CD4-positive, CD25-positive, alpha-beta regulatory T cell (primary cell): ENCODE measurements around the gene ISLR. TPM values are rescaled to one million over a fixed set of nuclear protein-coding genes. Genes with fewer than 3 reads are reported as not detected.

Source experiments
- ATAC-seq, 2 donors: fragments of 150-1000 bp; cut with Tn5 transposase; one replicate each; pipeline ENCODE4 v1.10.0; 2021; ENCODE audit warnings: low read depth in 2 of 2, moderate number of reproducible peaks in 2 of 2, moderate library complexity in 1 of 2
- DNase-seq, 3 donors: peaks; one replicate each; pipeline versions ENCODE4 v3.0.0 to v3.0.0-alpha.2; 2012 to 2022; ENCODE audit warnings: mixed read lengths in 1 of 3
- H3K27ac ChIP-seq: one replicate; pipeline ENCODE4 v1.7.0; 2013; ENCODE audit warnings: mild to moderate bottlenecking, low read length; ENCODE audit not compliant: insufficient read depth, poor library complexity, severe bottlenecking
- H3K27me3 ChIP-seq: one replicate; pipeline ENCODE4 v1.7.0; 2013; ENCODE audit warnings: low read length; ENCODE audit not compliant: control insufficient read depth, insufficient read depth
- H3K36me3 ChIP-seq: one replicate; pipeline ENCODE4 v1.7.0; 2013; ENCODE audit warnings: mild to moderate bottlenecking, low read length, moderate library complexity; ENCODE audit not compliant: control insufficient read depth, insufficient read depth
- H3K4me1 ChIP-seq: 2 replicates; pipeline ENCODE4 v1.7.0; 2013; ENCODE audit warnings: mild to moderate bottlenecking, low read length; ENCODE audit not compliant: insufficient read depth, control insufficient read depth, poor library complexity, severe bottlenecking
- H3K4me3 ChIP-seq: one replicate; pipeline ENCODE4 v1.7.0; 2013; ENCODE audit warnings: low read depth, mild to moderate bottlenecking, low read length, moderate library complexity
- H3K9me3 ChIP-seq, 2 experiments: 1 replicate in 1 of 2; 2 replicates in 1 of 2; pipeline ENCODE4 v1.7.0; 2013; ENCODE audit warnings: low read length in 2 of 2, mild to moderate bottlenecking in 1 of 2, moderate library complexity in 1 of 2; ENCODE audit not compliant: control insufficient read depth in 2 of 2
- H3K27ac Mint-ChIP-seq, 3 donors: one replicate each; pipeline ENCODE4 v1.8.0; 2020 to 2022; ENCODE audit warnings: mild to moderate bottlenecking in 3 of 3, mixed read lengths in 3 of 3, moderate library complexity in 2 of 3
- H3K27me3 Mint-ChIP-seq: one replicate; pipeline ENCODE4 v1.8.0; 2022; ENCODE audit warnings: mild to moderate bottlenecking, mixed read lengths
- H3K36me3 Mint-ChIP-seq: one replicate; pipeline ENCODE4 v1.8.0; 2020; ENCODE audit warnings: mixed read lengths
- H3K4me1 Mint-ChIP-seq, 4 donors: one replicate each; pipeline ENCODE4 v1.8.0; 2020 to 2022; ENCODE audit warnings: mixed read lengths in 4 of 4, mild to moderate bottlenecking in 1 of 4
- H3K4me3 Mint-ChIP-seq, 4 donors: one replicate each; pipeline ENCODE4 v1.8.0; 2020 to 2022; ENCODE audit warnings: mild to moderate bottlenecking in 4 of 4, mixed read lengths in 4 of 4, moderate library complexity in 3 of 4
- H3K9me3 Mint-ChIP-seq, 7 donors: one replicate each; pipeline ENCODE4 v1.8.0; 2020 to 2022; ENCODE audit warnings: mixed read lengths in 7 of 7, mild to moderate bottlenecking in 3 of 7, moderate library complexity in 2 of 7
- polyA plus RNA-seq, 4 donors: library from polyadenylated mRNA; unstranded; fragments of 300-500 nt; fragmentation: Illumina TruSeq; gene quantifications; one replicate each; pipeline ENCODE4 v1.2.3, GENCODE V29; 2021
- total RNA-seq: library from RNA; stranded (reverse); gene quantifications from one replicate; pipeline ENCODE4 v1.2.3, GENCODE V29; 2022

The ISLR gene
- total and polyA plus RNA-seq, 5 donors from 2014 or later, result not detected

- H3K4me1 Mint-ChIP-seq, result no peaks in the 10 kb centered on the region
- H3K9me3 Mint-ChIP-seq, result peaks cover 0 to 4% (median 0%) of the 10 kb centered on the region in 7 donors
- Histone ChIP-seq H3K9me3 (no peaks in the 10 kb centered on the region), H3K27ac (no peak overlapping the region), H3K4me3 (no peak overlapping the region), H3K4me1 (no peaks in the 10 kb centered on the region), H3K36me3 (no peaks in the 10 kb centered on the region), H3K27me3 (peaks cover 27% of the 10 kb centered on the region)
- H3K36me3 Mint-ChIP-seq, result no peaks in the 10 kb centered on the region
- DNase-seq (no peak), ATAC-seq (no peak)
- no peak overlapping the region for H3K27ac Mint-ChIP-seq
- peaks cover 52% of the 10 kb centered on the region for H3K27me3 Mint-ChIP-seq
- no peak overlapping the region for H3K4me3 Mint-ChIP-seq
Measured at GRCh38 chr15:74144153-74144775, 29.2 kb upstream of the ISLR start.

- Histone ChIP-seq H3K9me3 (no peaks in the 10 kb centered on the region), H3K27ac (no peak overlapping the region), H3K27me3 (peaks cover 22% of the 10 kb centered on the region), H3K4me3 (no peak overlapping the region), H3K36me3 (no peaks in the 10 kb centered on the region), H3K4me1 (no peaks in the 10 kb centered on the region)
- ATAC-seq (no peak), DNase-seq (no peak)
- Mint-ChIP-seq H3K4me1 (no peaks in the 10 kb centered on the region), H3K36me3 (no peaks in the 10 kb centered on the region), H3K27me3 (peaks cover 42% of the 10 kb centered on the region), H3K9me3 (peaks cover 0 to 4% (median 0%) of the 10 kb centered on the region in 7 donors), H3K27ac (no peak overlapping the region), H3K4me3 (no peak overlapping the region)
Measured at GRCh38 chr15:74146277-74146800, 27.2 kb upstream of the ISLR start.

- ATAC-seq, result no peak
- DNase-seq, result no peak
- Histone ChIP-seq H3K9me3 (no peaks in the 10 kb centered on the region), H3K4me3 (no peak overlapping the region), H3K4me1 (no peaks in the 10 kb centered on the region), H3K36me3 (no peaks in the 10 kb centered on the region), H3K27ac (no peak overlapping the region), H3K27me3 (peaks cover 21% of the 10 kb centered on the region)
- H3K9me3 Mint-ChIP-seq, result peaks cover 0 to 4% (median 0%) of the 10 kb centered on the region in 7 donors
- no peak overlapping the region for H3K4me3 Mint-ChIP-seq
- H3K36me3 Mint-ChIP-seq, result no peaks in the 10 kb centered on the region
- no peak overlapping the region for H3K27ac Mint-ChIP-seq
- peaks cover 44% of the 10 kb centered on the region for H3K27me3 Mint-ChIP-seq
- H3K4me1 Mint-ChIP-seq, result no peaks in the 10 kb centered on the region
Measured at GRCh38 chr15:74147051-74147450, 26.5 kb upstream of the ISLR start.

- Mint-ChIP-seq H3K4me1 (peaks cover 0 to 23% (median 11%) of the 10 kb centered on the region in 4 donors), H3K9me3 (peaks cover 0 to 1% (median 0%) of the 10 kb centered on the region in 7 donors), H3K27ac (peak overlapping the region in 1 of 3 donors; percentile 67), H3K4me3 (no peak overlapping the region), H3K27me3 (peaks cover 32% of the 10 kb centered on the region), H3K36me3 (no peaks in the 10 kb centered on the region)
- ATAC-seq (no peak), DNase-seq (no peak)
- no peaks in the 10 kb centered on the region for H3K27me3 ChIP-seq
- no peaks in the 10 kb centered on the region for H3K36me3 ChIP-seq
- no peak overlapping the region for H3K27ac ChIP-seq
- no peaks in the 10 kb centered on the region for H3K9me3 ChIP-seq
- H3K4me1 ChIP-seq, result peaks cover 6% of the 10 kb centered on the region
- H3K4me3 ChIP-seq, result no peak overlapping the region
Measured at GRCh38 chr15:74155766-74156417, 17.6 kb upstream of the ISLR start.

GRCh38 chr15:74156678-74157411, 16.7 kb upstream of the ISLR start:
- Mint-ChIP-seq H3K27me3 (peaks cover 28% of the 10 kb centered on the region), H3K4me3 (peak overlapping the region in 1 of 4 donors; percentile 5), H3K36me3 (no peaks in the 10 kb centered on the region), H3K9me3 (peaks cover 0 to 1% (median 0%) of the 10 kb centered on the region in 7 donors), H3K27ac (peak overlapping the region; percentile 17 to 70 (median 41)), H3K4me1 (peaks cover 0 to 23% (median 11%) of the 10 kb centered on the region in 4 donors)
- H3K27ac ChIP-seq, result no peak overlapping the region
- no peaks in the 10 kb centered on the region for H3K27me3 ChIP-seq
- H3K9me3 ChIP-seq, result no peaks in the 10 kb centered on the region
- no peaks in the 10 kb centered on the region for H3K36me3 ChIP-seq
- peaks cover 6% of the 10 kb centered on the region for H3K4me1 ChIP-seq
- peak in 1 of 2 donors; percentile 44 for ATAC-seq
- DNase-seq, result peak in 1 of 3 donors; percentile 39
- no peak overlapping the region for H3K4me3 ChIP-seq

- no peak overlapping the region for H3K4me3 Mint-ChIP-seq
- H3K4me1 Mint-ChIP-seq, result peaks cover 0 to 23% (median 11%) of the 10 kb centered on the region in 4 donors
- Histone ChIP-seq H3K4me3 (no peak overlapping the region), H3K27ac (no peak overlapping the region), H3K27me3 (no peaks in the 10 kb centered on the region), H3K9me3 (no peaks in the 10 kb centered on the region), H3K36me3 (no peaks in the 10 kb centered on the region), H3K4me1 (peaks cover 6% of the 10 kb centered on the region)
- H3K9me3 Mint-ChIP-seq, result peaks cover 0 to 3% (median 0%) of the 10 kb centered on the region in 7 donors
- DNase-seq, result no peak
- H3K36me3 Mint-ChIP-seq, result no peaks in the 10 kb centered on the region
- peaks cover 22% of the 10 kb centered on the region for H3K27me3 Mint-ChIP-seq
- H3K27ac Mint-ChIP-seq, result no peak overlapping the region
- ATAC-seq, result no peak
Measured at GRCh38 chr15:74157868-74158827, 15.4 kb upstream of the ISLR start.
